ENCODE measurements around the gene CORO1C. TPM values are rescaled to one million over a fixed set of nuclear protein-coding genes. Genes with fewer than 3 reads are reported as not detected.
A peak's percentile ranks its signal among the peaks of the same experiment; 100 is the strongest.

Gene CORO1C
- total RNA-seq, 1 experiment from 2014 or later = 138 TPM

DNA sequence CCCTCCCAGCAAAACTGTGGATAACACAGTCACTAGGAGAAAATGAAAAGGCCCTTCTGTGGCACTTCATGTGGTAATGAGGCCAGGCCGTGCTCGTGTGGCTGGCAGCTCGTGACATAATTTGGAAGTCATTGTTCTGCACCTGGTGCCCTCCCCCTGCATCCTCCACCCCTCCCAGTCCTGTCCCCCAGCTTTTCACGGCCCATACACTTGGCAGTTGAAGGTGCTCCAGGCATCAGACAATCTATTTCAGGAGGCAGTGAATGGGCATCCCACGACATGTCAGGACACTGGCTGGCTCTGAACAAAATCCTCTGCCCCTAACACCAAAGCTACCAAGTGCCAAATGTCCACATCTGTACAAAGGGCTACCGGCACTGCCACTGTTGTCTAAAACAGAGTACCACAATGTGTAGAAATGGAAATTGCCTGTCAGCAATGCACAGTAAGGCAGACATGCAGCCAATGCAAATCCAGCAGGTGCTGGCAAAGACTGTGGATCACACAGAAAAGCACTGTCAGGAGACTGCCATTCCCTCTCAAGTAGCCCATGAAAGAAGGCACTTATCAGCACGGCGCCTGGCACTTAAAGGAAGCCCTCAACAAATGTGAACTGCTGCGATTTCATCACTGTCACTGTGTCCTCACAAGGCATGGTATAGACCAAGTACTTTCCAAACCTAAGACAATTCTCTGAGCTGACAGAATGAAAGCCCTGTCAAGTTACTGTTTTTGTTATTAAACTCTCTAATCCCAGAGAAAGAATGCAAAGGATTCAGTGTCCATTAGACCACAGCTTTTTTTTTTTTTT, 39.1 kb downstream of the CORO1C start:
- no peak for DNase-seq (ENCODE audit: low read depth, low spot score)

DNA sequence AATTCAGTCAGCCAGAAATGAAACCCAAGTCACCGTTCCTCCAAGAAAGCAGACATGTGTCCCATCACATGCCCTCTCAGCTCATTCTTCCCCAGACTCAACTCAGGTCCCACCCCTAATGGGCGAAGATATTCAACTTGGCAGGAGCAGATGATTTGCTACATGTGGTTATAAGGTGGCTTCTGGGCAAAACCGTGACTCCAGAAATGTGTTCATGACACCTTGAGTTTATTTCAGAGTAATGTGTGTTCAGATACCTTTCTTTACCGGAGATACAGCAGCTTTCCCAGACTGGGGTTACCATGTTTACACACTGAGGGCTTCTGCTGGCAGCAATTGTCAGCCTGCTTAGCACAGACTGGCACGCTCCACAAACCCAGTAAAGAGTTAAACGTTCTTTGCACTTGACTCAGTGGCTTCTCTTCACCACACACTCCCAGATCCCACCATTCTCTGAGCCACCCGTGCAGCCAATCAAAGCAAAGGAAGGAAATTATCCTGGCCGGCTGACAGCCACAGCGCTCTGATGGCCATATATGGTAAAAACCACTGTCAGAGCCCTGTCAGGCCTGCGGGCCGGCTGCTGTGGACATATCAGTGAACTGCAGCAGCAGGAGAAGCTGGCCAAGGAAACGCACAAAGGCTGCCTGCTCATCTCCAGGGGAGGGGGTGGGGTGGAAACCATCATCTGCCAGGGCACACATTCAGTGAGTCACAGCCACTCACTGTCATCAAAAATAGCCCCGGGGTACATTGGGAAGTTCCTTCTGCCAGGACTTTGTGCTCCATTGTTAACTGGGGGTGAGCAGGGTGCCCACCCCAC, 39.9 kb downstream of the CORO1C start:
- Histone ChIP-seq H3K9me3 (ENCODE audit: control insufficient read depth in 1 of 2, insufficient read depth in 1 of 2, low read depth in 1 of 2, low read length in 2 of 2) (no peaks in the 10 kb centered on the region), H3K4me1 (ENCODE audit: control insufficient read depth in 1 of 2, insufficient read depth in 2 of 2, low read length in 2 of 2) (peaks cover 36 to 42% of the 10 kb centered on the region in 2 experiments), H3K36me3 (ENCODE audit: control insufficient read depth in 1 of 2, insufficient read depth in 2 of 2, low read length in 2 of 2) (no peaks in the 10 kb centered on the region), H3K27ac (ENCODE audit: low read depth, low read length) (peak overlapping the region; percentile 24; the same call in 1 of the 2 replicates), H2AFZ (ENCODE audit: low read depth, low read length, poor library complexity, severe bottlenecking) (no peak overlapping the region), H3K4me3 (replicated peaks in 1 of 2; ENCODE audit: low read depth in 1 of 2, low read length in 2 of 2) (peak overlapping the region in 1 of 2 experiments; percentile 18; a peak in 1 of 4 replicates), H4K20me1 (ENCODE audit: insufficient read depth) (peaks cover 5% of the 10 kb centered on the region; the same call in 1 of the 2 replicates), H3K9me2 (ENCODE audit: insufficient read depth) (no peaks in the 10 kb centered on the region), H3K9ac (ENCODE audit: low read length) (peak overlapping the region; percentile 43), H3K79me2 (ENCODE audit: insufficient read depth, low read length) (peaks cover 80% of the 10 kb centered on the region), H3K4me2 (ENCODE audit: low read length) (peak overlapping the region; percentile 65), H3K27me3 (ENCODE audit: insufficient read depth, low read length) (no peaks in the 10 kb centered on the region)
- ATAC-seq (peak; percentile 96), DNase-seq (ENCODE audit: low read depth, low spot score) (peak; percentile 86)
- BruUV-seq (replicated peaks) = no TSS peak
- intact Hi-C loops (cut with micrococcal nuclease) = loop anchor here (5.0 kb wide), 1 partner anchor 41 kb away; the partner anchor contains the start of gene CORO1C
- ChIA-PET POLR2A (interaction anchor here (0.8 to 1.0 kb wide), 2 partner anchors 13 to 42 kb away, joined by 3 to 6 read pairs; no protein-coding TSS in a partner anchor), RAD21 (ENCODE audit: low non-redundant PET in 1 of 2, low total read pairs in 2 of 2, uncharacterized antibody in 2 of 2, unreplicated experiment in 2 of 2) (interaction anchor here in 1 of 2 experiments (0.6 kb wide), 1 partner anchor 13 kb away, joined by 4 read pairs; no protein-coding TSS in a partner anchor), CTCF (interaction anchor here (0.6 to 1.4 kb wide), 2 partner anchors 20 to 27 kb away, joined by 3 to 8 read pairs; no protein-coding TSS in a partner anchor)
- TF ChIP-seq FOSL1 (IDR thresholded peaks at IDR 0.05; ENCODE audit: low read depth) (peak; percentile 64), CBX3 (IDR thresholded peaks at IDR 0.05; ENCODE audit: low read depth) (no peak), MAX (IDR thresholded peaks at IDR 0.05) (peak; percentile 57; the same call in 1 of the 2 replicates), ATF3 (IDR thresholded peaks at IDR 0.05) (no peak), POLR2AphosphoS5 (IDR thresholded peaks at IDR 0.05; ENCODE audit: low read depth, low read length) (peak; percentile 19; the same call in 1 of the 2 replicates), YY1 (IDR thresholded peaks at IDR 0.05; ENCODE audit: extremely low read depth, insufficient replicate concordance, low read depth, low read length) (peak; percentile 13), SRF (IDR thresholded peaks at IDR 0.05; ENCODE audit: low read depth) (peak; percentile 100), POLR2A (IDR thresholded peaks at IDR 0.05; ENCODE audit: borderline replicate concordance, extremely low read depth, insufficient read depth, insufficient read length) (no peak), RAD21 (IDR thresholded peaks at IDR 0.05; ENCODE audit: low read depth) (0 out of 2 replicates have a peak, but pooled peaks have one; percentile 16), SP1 (IDR thresholded peaks at IDR 0.05; ENCODE audit: low read depth) (peak; percentile 44), JUND (IDR thresholded peaks at IDR 0.05) (peak; percentile 66)
- TF ChIP-seq, protein P1, sequence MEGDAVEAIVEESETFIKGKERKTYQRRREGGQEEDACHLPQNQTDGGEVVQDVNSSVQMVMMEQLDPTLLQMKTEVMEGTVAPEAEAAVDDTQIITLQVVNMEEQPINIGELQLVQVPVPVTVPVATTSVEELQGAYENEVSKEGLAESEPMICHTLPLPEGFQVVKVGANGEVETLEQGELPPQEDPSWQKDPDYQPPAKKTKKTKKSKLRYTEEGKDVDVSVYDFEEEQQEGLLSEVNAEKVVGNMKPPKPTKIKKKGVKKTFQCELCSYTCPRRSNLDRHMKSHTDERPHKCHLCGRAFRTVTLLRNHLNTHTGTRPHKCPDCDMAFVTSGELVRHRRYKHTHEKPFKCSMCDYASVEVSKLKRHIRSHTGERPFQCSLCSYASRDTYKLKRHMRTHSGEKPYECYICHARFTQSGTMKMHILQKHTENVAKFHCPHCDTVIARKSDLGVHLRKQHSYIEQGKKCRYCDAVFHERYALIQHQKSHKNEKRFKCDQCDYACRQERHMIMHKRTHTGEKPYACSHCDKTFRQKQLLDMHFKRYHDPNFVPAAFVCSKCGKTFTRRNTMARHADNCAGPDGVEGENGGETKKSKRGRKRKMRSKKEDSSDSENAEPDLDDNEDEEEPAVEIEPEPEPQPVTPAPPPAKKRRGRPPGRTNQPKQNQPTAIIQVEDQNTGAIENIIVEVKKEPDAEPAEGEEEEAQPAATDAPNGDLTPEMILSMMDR (IDR thresholded peaks at IDR 0.05 in 2 of 3, conservative IDR thresholded peaks at IDR 0.05 in 1 of 3; ENCODE audit: borderline replicate concordance in 1 of 3, insufficient read depth in 1 of 3, low read depth in 2 of 3, low read length in 2 of 3) = peak in 1 of 3 experiments; percentile 28; a peak in 3 of 6 replicates

More for the DNA sequence above, 39.1 kb downstream of the CORO1C start:
- Histone ChIP-seq H3K36me3 (ENCODE audit: control insufficient read depth in 1 of 2, insufficient read depth in 2 of 2, low read length in 2 of 2) (no peaks in the 10 kb centered on the region), H3K4me1 (ENCODE audit: control insufficient read depth in 1 of 2, insufficient read depth in 2 of 2, low read length in 2 of 2) (peaks cover 36 to 42% of the 10 kb centered on the region in 2 experiments), H3K79me2 (ENCODE audit: insufficient read depth, low read length) (peaks cover 80% of the 10 kb centered on the region), H3K9me3 (ENCODE audit: control insufficient read depth in 1 of 2, insufficient read depth in 1 of 2, low read depth in 1 of 2, low read length in 2 of 2) (no peaks in the 10 kb centered on the region), H3K9me2 (ENCODE audit: insufficient read depth) (no peaks in the 10 kb centered on the region), H3K4me2 (ENCODE audit: low read length) (peak overlapping the region; percentile 65), H3K27me3 (ENCODE audit: insufficient read depth, low read length) (no peaks in the 10 kb centered on the region), H4K20me1 (ENCODE audit: insufficient read depth) (no peaks in the 10 kb centered on the region), H3K4me3 (replicated peaks in 1 of 2; ENCODE audit: low read depth in 1 of 2, low read length in 2 of 2) (peak overlapping the region in 1 of 2 experiments; percentile 18; a peak in 1 of 4 replicates), H3K9ac (ENCODE audit: low read length) (peak overlapping the region; percentile 43), H3K27ac (ENCODE audit: low read depth, low read length) (no peak overlapping the region), H2AFZ (ENCODE audit: low read depth, low read length, poor library complexity, severe bottlenecking) (no peak overlapping the region)
- RAD21 ChIA-PET (ENCODE audit: low non-redundant PET in 1 of 2, low total read pairs in 2 of 2, uncharacterized antibody in 2 of 2, unreplicated experiment in 2 of 2) = no interaction called here
- TF ChIP-seq POLR2AphosphoS5 (IDR thresholded peaks at IDR 0.05; ENCODE audit: low read depth, low read length) = no peak
- 0 out of 2 replicates have a peak, but pooled peaks have one; percentile 7 for TF ChIP-seq MAX (IDR thresholded peaks at IDR 0.05)
- BruUV-seq (replicated peaks) = no TSS peak
- ATAC-seq = no peak
- POLR2A ChIA-PET = interaction anchor here (0.8 to 1.0 kb wide), 2 partner anchors 12 to 42 kb away, joined by 3 to 6 read pairs; no protein-coding TSS in a partner anchor
- CTCF ChIA-PET = interaction anchor here (0.6 kb wide), 1 partner anchor 19 kb away, joined by 3 read pairs; no protein-coding TSS in a partner anchor
- intact Hi-C loops (cut with micrococcal nuclease) = loop anchor here (5.0 kb wide), 1 partner anchor 40 kb away; the partner anchor contains the start of gene CORO1C

Data from HCT116 (cell line).